Measurements from ENCODE around the gene CRIM1.

CRIM1 gene

GRCh38 chr2:36469106-36469477 lies 113.5 kb downstream of the CRIM1 start:
- H3K9ac ChIP-seq (ENCODE audit: low read depth, low read length, poor library complexity, severe bottlenecking), result no peak overlapping the region
- TF ChIP-seq EZH2phosphoT487 (IDR thresholded peaks at IDR 0.05; ENCODE audit: borderline replicate concordance) (no peak), CTCF (conservative IDR thresholded peaks at IDR 0.05; ENCODE audit: low read length) (no peak)
- H3K9me3 ChIP-seq (ENCODE audit: insufficient read depth, low read depth, low read length), result no peaks in the 10 kb centered on the region
- no peaks in the 10 kb centered on the region for H3K9me2 ChIP-seq (replicated peaks; ENCODE audit: low read depth, low read length)
- H2AFZ ChIP-seq (ENCODE audit: low read length), result no peak overlapping the region
- no peaks in the 10 kb centered on the region for H3K36me3 ChIP-seq (ENCODE audit: insufficient read depth, low read length)
- no peaks in the 10 kb centered on the region for H3K27me3 ChIP-seq (ENCODE audit: insufficient read depth, low read length, poor library complexity, severe bottlenecking)
- no peak overlapping the region for H3K4me3 ChIP-seq (ENCODE audit: low read length, poor library complexity, severe bottlenecking)
- no peaks in the 10 kb centered on the region for H3K79me2 ChIP-seq (ENCODE audit: insufficient read depth, low read length)
- H3K4me2 ChIP-seq (ENCODE audit: low read depth, low read length, poor library complexity, severe bottlenecking), result no peak overlapping the region
- no peaks in the 10 kb centered on the region for H3K4me1 ChIP-seq (ENCODE audit: insufficient read depth, low read length, poor library complexity, severe bottlenecking)
- H4K20me1 ChIP-seq (ENCODE audit: insufficient read depth, low read length, poor library complexity, severe bottlenecking), result no peaks in the 10 kb centered on the region
- H3F3A ChIP-seq (ENCODE audit: low read depth), result no peaks in the 10 kb centered on the region

GRCh38 chr2:36469710-36470109 lies 114.1 kb downstream of the CRIM1 start:
- TF ChIP-seq EZH2phosphoT487 (IDR thresholded peaks at IDR 0.05; ENCODE audit: borderline replicate concordance) (no peak), CTCF (conservative IDR thresholded peaks at IDR 0.05; ENCODE audit: low read length) (no peak)
- Histone ChIP-seq H4K20me1 (ENCODE audit: insufficient read depth, low read length, poor library complexity, severe bottlenecking) (no peaks in the 10 kb centered on the region), H3K4me1 (ENCODE audit: insufficient read depth, low read length, poor library complexity, severe bottlenecking) (no peaks in the 10 kb centered on the region), H3K27me3 (ENCODE audit: insufficient read depth, low read length, poor library complexity, severe bottlenecking) (no peaks in the 10 kb centered on the region), H3K4me2 (ENCODE audit: low read depth, low read length, poor library complexity, severe bottlenecking) (no peak overlapping the region), H3K79me2 (ENCODE audit: insufficient read depth, low read length) (no peaks in the 10 kb centered on the region), H3K9me3 (ENCODE audit: insufficient read depth, low read depth, low read length) (no peaks in the 10 kb centered on the region), H3K9me2 (replicated peaks; ENCODE audit: low read depth, low read length) (no peaks in the 10 kb centered on the region), H3K4me3 (ENCODE audit: low read length, poor library complexity, severe bottlenecking) (no peak overlapping the region), H3K36me3 (ENCODE audit: insufficient read depth, low read length) (no peaks in the 10 kb centered on the region), H3K9ac (ENCODE audit: low read depth, low read length, poor library complexity, severe bottlenecking) (no peak overlapping the region), H2AFZ (ENCODE audit: low read length) (no peak overlapping the region), H3F3A (ENCODE audit: low read depth) (no peaks in the 10 kb centered on the region)

GRCh38 chr2:36473230-36473629 lies 117.7 kb downstream of the CRIM1 start:
- Histone ChIP-seq H2AFZ (ENCODE audit: low read length) (no peak overlapping the region), H3K4me3 (ENCODE audit: low read length, poor library complexity, severe bottlenecking) (no peak overlapping the region), H4K20me1 (ENCODE audit: insufficient read depth, low read length, poor library complexity, severe bottlenecking) (no peaks in the 10 kb centered on the region), H3F3A (ENCODE audit: low read depth) (no peaks in the 10 kb centered on the region), H3K27me3 (ENCODE audit: insufficient read depth, low read length, poor library complexity, severe bottlenecking) (no peaks in the 10 kb centered on the region), H3K9ac (ENCODE audit: low read depth, low read length, poor library complexity, severe bottlenecking) (no peak overlapping the region), H3K36me3 (ENCODE audit: insufficient read depth, low read length) (no peaks in the 10 kb centered on the region; the same call in 1 of the 2 replicates), H3K4me2 (ENCODE audit: low read depth, low read length, poor library complexity, severe bottlenecking) (no peak overlapping the region), H3K9me2 (replicated peaks; ENCODE audit: low read depth, low read length) (no peaks in the 10 kb centered on the region), H3K79me2 (ENCODE audit: insufficient read depth, low read length) (no peaks in the 10 kb centered on the region), H3K4me1 (ENCODE audit: insufficient read depth, low read length, poor library complexity, severe bottlenecking) (no peaks in the 10 kb centered on the region), H3K9me3 (ENCODE audit: insufficient read depth, low read depth, low read length) (peaks cover 6% of the 10 kb centered on the region)
- no peak for TF ChIP-seq EZH2phosphoT487 (IDR thresholded peaks at IDR 0.05; ENCODE audit: borderline replicate concordance)
- no peak for TF ChIP-seq CTCF (conservative IDR thresholded peaks at IDR 0.05; ENCODE audit: low read length)

Measured in Loucy (cell line).